SK-N-SH treated with all-trans-retinoic acid at 6 μM for 48 hours (cell line): ENCODE measurements around the gene NHS.

Source experiments
- PATZ1 ChIP-seq: fragments of 250-450 bp; sonication (Bioruptor Pico); IDR thresholded peaks from 2 replicates; pipeline ENCODE4 v1.8.0; 2020; ENCODE audit warnings: mild to moderate bottlenecking, moderate library complexity, borderline replicate concordance
- ZFP3 ChIP-seq: fragments of 250-450 bp; sonication (Bioruptor Pico); IDR thresholded peaks from 2 replicates; pipeline ENCODE4 v1.5.0; 2020; ENCODE audit warnings: mild to moderate bottlenecking, moderate library complexity
- ZNF565 ChIP-seq: fragments of 450-650 bp; formaldehyde crosslinking; conservative IDR thresholded peaks from 2 replicates; pipeline ENCODE4 v1.5.0; 2020; ENCODE audit warnings: low read depth, mild to moderate bottlenecking, moderate library complexity
- ZNF70 ChIP-seq: fragments of 450-650 bp; formaldehyde crosslinking; IDR thresholded peaks from 2 replicates; pipeline ENCODE4 v1.5.0; 2020; ENCODE audit warnings: mild to moderate bottlenecking, moderate library complexity

DNA sequence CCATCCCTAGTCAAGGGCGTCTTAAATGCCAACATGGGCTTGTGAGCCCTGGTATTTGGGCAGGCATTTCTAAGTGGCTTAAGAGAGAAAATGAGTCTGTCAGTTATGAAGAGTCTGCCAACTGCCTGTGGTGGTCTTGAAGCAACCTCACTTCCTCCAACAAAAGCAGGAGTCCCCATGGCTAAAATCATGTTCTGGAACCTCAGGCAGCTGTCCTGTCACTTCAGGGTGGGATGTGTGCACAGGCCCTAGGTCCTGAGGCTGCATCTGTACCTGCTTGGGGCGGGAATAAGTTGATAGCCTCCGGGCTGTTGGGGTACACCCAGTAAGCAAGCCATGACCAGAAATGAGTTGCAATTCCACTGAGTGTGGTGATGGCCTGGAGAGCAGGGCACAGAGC lies 247.3 kb downstream of the NHS start:
- no peak for TF ChIP-seq PATZ1 (CRISPR knock-in tag)
- no peak for TF ChIP-seq ZNF70 (CRISPR knock-in tag)
- no peak for TF ChIP-seq ZNF565 (CRISPR knock-in tag)
- no peak for TF ChIP-seq ZFP3 (CRISPR knock-in tag)
